HG03064 (cell line): ENCODE results near the gene MAPK8IP3.
A peak's percentile ranks its signal among the peaks of the same experiment; 100 is the strongest.

Experiments used
- ATAC-seq: cut with Tn5 transposase; IDR thresholded peaks from one replicate; pipeline ENCODE4 v1.9.1; 2021; ENCODE audit warnings: low read depth; ENCODE audit not compliant: unreplicated experiment

Gene MAPK8IP3

GRCh38 chr16:1782408-1783264 is 76.6 kb downstream of the MAPK8IP3 start, which contains the start of the genes NUBP2 and SPSB3:
NUBP2 (plus strand) TSS chr16:1782960; CDS start chr16:1783021, 61 bp downstream.
SPSB3 (minus strand) TSS chr16:1782571; CDS start chr16:1781483, 1,088 bp downstream.
- ATAC-seq = peak; percentile 67

GRCh38 chr16:1784977-1785845 is 79.2 kb downstream of the MAPK8IP3 start:
- no peak for ATAC-seq

- ATAC-seq = no peak
Measured at GRCh38 chr16:1785846-1786170, 79.8 kb downstream of the MAPK8IP3 start.

- no peak for ATAC-seq
Measured at GRCh38 chr16:1786242-1787055, 80.5 kb downstream of the MAPK8IP3 start.

- ATAC-seq = no peak
Measured at GRCh38 chr16:1787056-1787321, 81.0 kb downstream of the MAPK8IP3 start.

- no peak for ATAC-seq
Measured at GRCh38 chr16:1787322-1788094, 81.5 kb downstream of the MAPK8IP3 start.

GRCh38 chr16:1788095-1788707 is 82.2 kb downstream of the MAPK8IP3 start:
- ATAC-seq = no peak

- ATAC-seq = no peak
Measured at GRCh38 chr16:1788708-1789100, 82.7 kb downstream of the MAPK8IP3 start.

- ATAC-seq = no peak
Measured at GRCh38 chr16:1789643-1790045, 83.6 kb downstream of the MAPK8IP3 start.

GRCh38 chr16:1790261-1790610 is 84.2 kb downstream of the MAPK8IP3 start:
- ATAC-seq = no peak

GRCh38 chr16:1790611-1791255 is 84.7 kb downstream of the MAPK8IP3 start:
- ATAC-seq = no peak

GRCh38 chr16:1791256-1791942 is 85.4 kb downstream of the MAPK8IP3 start:
- no peak for ATAC-seq

GRCh38 chr16:1791943-1792812 is 86.2 kb downstream of the MAPK8IP3 start:
- ATAC-seq = no peak

- no peak for ATAC-seq
Measured at GRCh38 chr16:1792836-1793577, 87.0 kb downstream of the MAPK8IP3 start.

- no peak for ATAC-seq
Measured at GRCh38 chr16:1793578-1794220, 87.7 kb downstream of the MAPK8IP3 start, which contains the start of gene IGFALS. IGFALS (minus strand) TSS chr16:1793705; CDS start chr16:1793652, 53 bp downstream.

GRCh38 chr16:1794221-1794871 is 88.4 kb downstream of the MAPK8IP3 start:
- ATAC-seq = no peak
